B cell (primary cell): ENCODE measurements around the gene TTC22. TPM values are rescaled to one million over a fixed set of nuclear protein-coding genes. Genes with fewer than 3 reads are reported as not detected.

Experiments used
- ATAC-seq: fragments of 200-7000 bp; cut with Tn5 transposase; one replicate; pipeline ENCODE4 v1.10.0; 2021; ENCODE audit warnings: low read depth, mild to moderate bottlenecking, moderate number of reproducible peaks, moderate library complexity
- CTCF ChIA-PET: fragments of 350-600 bp; sonication (Branson Sonifier 250); formaldehyde crosslinking; loops from one replicate; lab custom pipeline; 2021; ENCODE audit warnings: antibody characterized with exemption, inconsistent platforms; lab: Charles Lee
- POLR2A ChIA-PET: fragments of 350-600 bp; sonication (Branson Sonifier 250); formaldehyde crosslinking; loops from one replicate; lab custom pipeline; 2021; ENCODE audit warnings: antibody characterized with exemption; lab: Charles Lee
- DNase-seq: peaks from one replicate; pipeline ENCODE4 v3.0.0; 2013
- H2AFZ ChIP-seq: 2 replicates; pipeline ENCODE4 v1.6.1; 2012; ENCODE audit warnings: mild to moderate bottlenecking, low read depth, low read length; ENCODE audit not compliant: insufficient read depth, poor library complexity, severe bottlenecking
- H3K27ac ChIP-seq, 2 donors: 1 replicate in 1 of 2; 2 replicates in 1 of 2; pipeline ENCODE4 v1.5.1; 2012 to 2013; ENCODE audit warnings: low read length in 2 of 2, mild to moderate bottlenecking in 2 of 2, moderate library complexity in 1 of 2
- H3K27me3 ChIP-seq, 4 experiments: fragments of 200-600 bp in 1 of 4; sonication (generic) in 1 of 4; replicated peaks in 1 of 4; 1 replicate in 2 of 4; 2 replicates in 2 of 4; pipeline versions ENCODE4 v1.6.1 to v1.7.0; 2013 to 2016; ENCODE audit warnings: low read length in 3 of 4, mild to moderate bottlenecking in 2 of 4, mixed read lengths in 1 of 4, moderate library complexity in 1 of 4; ENCODE audit not compliant: insufficient read depth in 4 of 4, control insufficient read depth in 3 of 4; ENCODE audit errors: control extremely low read depth in 1 of 4
- H3K36me3 ChIP-seq, 2 experiments: replicated peaks in 1 of 2; 1 replicate in 1 of 2; 2 replicates in 1 of 2; pipeline versions ENCODE4 v1.6.1 to v1.7.1; 2013; ENCODE audit warnings: low read length in 1 of 2; ENCODE audit not compliant: insufficient read depth in 2 of 2, control insufficient read depth in 1 of 2; ENCODE audit errors: control extremely low read depth in 1 of 2, extremely low read depth in 1 of 2
- H3K4me1 ChIP-seq, 2 donors: fragments of 200-600 bp in 1 of 2; sonication (generic) in 1 of 2; 1 replicate in 1 of 2; 2 replicates in 1 of 2; pipeline versions ENCODE4 v1.5.1 to v1.6.1; 2013 to 2017; ENCODE audit warnings: low read length in 2 of 2; ENCODE audit not compliant: control insufficient read depth in 2 of 2, insufficient read depth in 2 of 2
- H3K4me2 ChIP-seq: replicated peaks from 2 replicates; pipeline ENCODE3; 2012; ENCODE audit warnings: mild to moderate bottlenecking, low read depth, low read length; ENCODE audit not compliant: poor library complexity, severe bottlenecking
- H3K4me3 ChIP-seq, 5 experiments: fragments of 200-600 bp in 1 of 5; sonication (generic) in 1 of 5; 1 replicate in 3 of 5; 2 replicates in 2 of 5; pipeline versions ENCODE4 v1.5.1 to v1.7.0; 2011 to 2016; ENCODE audit warnings: low read length in 4 of 5, mild to moderate bottlenecking in 4 of 5, low read depth in 2 of 5, control low read depth in 1 of 5, moderate library complexity in 1 of 5; ENCODE audit not compliant: insufficient read depth in 1 of 5; ENCODE audit errors: control extremely low read depth in 1 of 5, extremely low read depth in 1 of 5
- H3K79me2 ChIP-seq: fragments of 200-600 bp; sonication (generic); one replicate; pipeline ENCODE4 v1.6.0; 2016; ENCODE audit warnings: low read length; ENCODE audit not compliant: control insufficient read depth, insufficient read depth
- H3K9ac ChIP-seq: fragments of 200-600 bp; sonication (generic); 2 replicates; pipeline ENCODE4 v1.6.1; 2017; ENCODE audit warnings: mild to moderate bottlenecking, low read length, moderate library complexity
- H3K9me3 ChIP-seq, 3 donors: one replicate each; pipeline versions ENCODE4 v1.6.1 to v1.7.1; 2013; ENCODE audit warnings: low read length in 2 of 3; ENCODE audit not compliant: control insufficient read depth in 2 of 3, insufficient read depth in 1 of 3; ENCODE audit errors: control extremely low read depth in 1 of 3
- H4K20me1 ChIP-seq: 2 replicates; pipeline ENCODE4 v1.6.0; 2012; ENCODE audit warnings: mild to moderate bottlenecking, low read length; ENCODE audit not compliant: insufficient read depth, control insufficient read depth, poor library complexity, severe bottlenecking
- H3K27ac Mint-ChIP-seq: one replicate; pipeline ENCODE4 v1.8.0; 2021; ENCODE audit warnings: mixed read lengths
- H3K27me3 Mint-ChIP-seq: one replicate; pipeline ENCODE4 v1.8.0; 2021; ENCODE audit warnings: mixed read lengths
- H3K4me1 Mint-ChIP-seq: one replicate; pipeline ENCODE4 v1.8.0; 2021; ENCODE audit warnings: mixed read lengths
- H3K4me3 Mint-ChIP-seq: one replicate; pipeline ENCODE4 v1.8.0; 2021; ENCODE audit warnings: mixed read lengths
- H3K9me3 Mint-ChIP-seq: one replicate; pipeline ENCODE4 v1.8.0; 2022; ENCODE audit warnings: mixed read lengths; ENCODE audit not compliant: insufficient read depth
- EZH2 ChIP-seq: IDR thresholded peaks from 2 replicates; pipeline ENCODE4 v1.6.1; 2012; ENCODE audit warnings: borderline replicate concordance, low read depth, mild to moderate bottlenecking, moderate library complexity, low read length; ENCODE audit not compliant: insufficient read depth, poor library complexity, severe bottlenecking
- WGBS: methylation state at CpG from one replicate; pipeline ENCODE4 v1.1.5; 2013; ENCODE audit warnings: missing lambda C conversion rate; ENCODE audit not compliant: insufficient coverage; 5-methylcytosine and 5-hydroxymethylcytosine counted together
- intact Hi-C: fragments of 100-400 bp; cut with micrococcal nuclease; formaldehyde crosslinking; loops from one replicate; pipeline ENCODE4 v1.10.0; 2022
- polyA plus RNA-seq: library from polyadenylated mRNA; depleted of rRNA; stranded (reverse); fragments of >200 nt; gene quantifications from 2 replicates; pipeline ENCODE4 v1.2.3, GENCODE V29; 2012
- total RNA-seq, 2 donors: library from RNA; stranded (reverse); fragments of 120-200 nt in 1 of 2; gene quantifications; 1 replicate in 1 of 2; 2 replicates in 1 of 2; pipeline versions ENCODE4 v1.2.3 to v1.2.4, GENCODE V29; 2013 to 2022
- TF ChIP-seq, protein P1 (sequence below): fragments of 200-600 bp; IDR thresholded peaks from one replicate; pipeline ENCODE4 v1.8.0; 2022; ENCODE audit warnings: antibody characterized with exemption, mild to moderate bottlenecking

TTC22 gene
- total and polyA plus RNA-seq, 2 donors (not counting 1 experiment from before 2014, with no cell fraction given) = 7.8 to 10.9 TPM

DNA sequence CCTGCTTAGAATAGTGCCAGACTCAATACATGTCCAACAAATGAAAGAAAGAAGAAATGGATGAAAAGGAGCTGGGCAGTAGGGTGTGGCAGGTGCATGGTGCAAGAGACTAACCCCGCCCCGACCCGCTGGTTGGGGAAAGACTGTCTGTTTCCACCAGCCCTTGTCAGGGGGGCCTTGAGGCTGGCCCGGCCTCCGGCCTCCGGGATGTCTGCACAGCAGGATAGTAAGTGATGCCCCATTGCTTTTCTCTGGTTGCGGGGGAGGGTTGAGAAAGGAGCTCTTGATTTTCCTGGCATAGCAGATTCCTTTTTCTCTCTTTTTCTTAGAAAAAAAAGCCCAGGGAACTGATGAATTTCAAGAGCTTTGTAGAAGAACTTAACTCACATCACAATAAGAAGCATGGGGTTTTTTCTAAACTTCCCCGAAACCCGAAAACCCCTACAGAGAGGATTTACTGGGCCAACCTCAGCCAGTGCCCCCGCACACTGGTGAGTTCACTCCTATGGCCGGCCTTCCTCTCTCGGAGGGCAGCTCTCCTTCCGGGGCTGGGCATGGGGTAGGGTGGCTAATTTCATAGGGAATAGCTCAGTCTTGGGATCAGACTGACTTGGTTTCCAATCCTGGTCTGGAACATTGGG is 12.5 kb upstream of the TTC22 start:
- no peaks in the 10 kb centered on the region for H3K9me3 ChIP-seq
- ChIA-PET POLR2A (no interaction called here), CTCF (interaction anchor here (0.7 kb wide), 1 partner anchor 12 kb away, joined by 3 read pairs; the partner anchor contains the start of gene TTC22)
- Mint-ChIP-seq H3K9me3 (no peaks in the 10 kb centered on the region), H3K27me3 (no peaks in the 10 kb centered on the region), H3K27ac (no peak overlapping the region), H3K4me3 (no peak overlapping the region), H3K4me1 (no peaks in the 10 kb centered on the region)
- H3K27me3 ChIP-seq = no peaks in the 10 kb centered on the region
- H3K4me2 ChIP-seq = no peak overlapping the region
- TF ChIP-seq, protein P1, sequence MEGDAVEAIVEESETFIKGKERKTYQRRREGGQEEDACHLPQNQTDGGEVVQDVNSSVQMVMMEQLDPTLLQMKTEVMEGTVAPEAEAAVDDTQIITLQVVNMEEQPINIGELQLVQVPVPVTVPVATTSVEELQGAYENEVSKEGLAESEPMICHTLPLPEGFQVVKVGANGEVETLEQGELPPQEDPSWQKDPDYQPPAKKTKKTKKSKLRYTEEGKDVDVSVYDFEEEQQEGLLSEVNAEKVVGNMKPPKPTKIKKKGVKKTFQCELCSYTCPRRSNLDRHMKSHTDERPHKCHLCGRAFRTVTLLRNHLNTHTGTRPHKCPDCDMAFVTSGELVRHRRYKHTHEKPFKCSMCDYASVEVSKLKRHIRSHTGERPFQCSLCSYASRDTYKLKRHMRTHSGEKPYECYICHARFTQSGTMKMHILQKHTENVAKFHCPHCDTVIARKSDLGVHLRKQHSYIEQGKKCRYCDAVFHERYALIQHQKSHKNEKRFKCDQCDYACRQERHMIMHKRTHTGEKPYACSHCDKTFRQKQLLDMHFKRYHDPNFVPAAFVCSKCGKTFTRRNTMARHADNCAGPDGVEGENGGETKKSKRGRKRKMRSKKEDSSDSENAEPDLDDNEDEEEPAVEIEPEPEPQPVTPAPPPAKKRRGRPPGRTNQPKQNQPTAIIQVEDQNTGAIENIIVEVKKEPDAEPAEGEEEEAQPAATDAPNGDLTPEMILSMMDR = no peak
- no peak for TF ChIP-seq EZH2
- DNase-seq (no peak), ATAC-seq (no peak)
- H4K20me1 ChIP-seq = no peaks in the 10 kb centered on the region
- H3K4me1 ChIP-seq = no peaks in the 10 kb centered on the region
- no peaks in the 10 kb centered on the region for H3K36me3 ChIP-seq
- H3K27ac ChIP-seq = no peak overlapping the region
- no peak overlapping the region for H3K9ac ChIP-seq
- no peak overlapping the region for H3K4me3 ChIP-seq
- WGBS = 79% methylated on average over 7 of the region's 13 CpGs
- no peaks in the 10 kb centered on the region for H3K79me2 ChIP-seq
- intact Hi-C loops = loop anchor here (5.0 kb wide), 1 partner anchor 856 kb away; no protein-coding TSS in a partner anchor
- H2AFZ ChIP-seq = no peak overlapping the region

- H3K4me1 Mint-ChIP-seq = no peaks in the 10 kb centered on the region
- ChIA-PET CTCF (interaction anchor here (0.7 kb wide), 1 partner anchor 141 kb away, joined by 3 read pairs; no protein-coding TSS in a partner anchor), POLR2A (no interaction called here)
- ATAC-seq (no peak), DNase-seq (no peak)
- Histone ChIP-seq H3K9me3 (no peaks in the 10 kb centered on the region), H3K27ac (no peak overlapping the region), H3K4me1 (no peaks in the 10 kb centered on the region), H3K4me3 (no peak overlapping the region), H3K27me3 (no peaks in the 10 kb centered on the region), H3K9ac (no peak overlapping the region), H3K4me2 (no peak overlapping the region), H3K36me3 (no peaks in the 10 kb centered on the region), H2AFZ (no peak overlapping the region), H3K79me2 (no peaks in the 10 kb centered on the region), H4K20me1 (no peaks in the 10 kb centered on the region)
- H3K27ac Mint-ChIP-seq = no peak overlapping the region
- intact Hi-C loops = loop anchor here (5.0 kb wide), 1 partner anchor 856 kb away; no protein-coding TSS in a partner anchor
- H3K4me3 Mint-ChIP-seq = no peak overlapping the region
- TF ChIP-seq EZH2 = no peak
- TF ChIP-seq, protein P1 = no peak
- H3K27me3 Mint-ChIP-seq = no peaks in the 10 kb centered on the region
- no peaks in the 10 kb centered on the region for H3K9me3 Mint-ChIP-seq
- WGBS = 82% methylated on average over 10 of the region's 13 CpGs
Measured at GRCh38 chr1:54812801-54813484, 11.8 kb upstream of the TTC22 start.
